ENCODE measurements around the gene VPS13D. TPM values are rescaled to one million over a fixed set of nuclear protein-coding genes. Genes with fewer than 3 reads are reported as not detected.

The VPS13D gene
- total RNA-seq, 1 experiment from 2014 or later = 33.1 TPM

DNA sequence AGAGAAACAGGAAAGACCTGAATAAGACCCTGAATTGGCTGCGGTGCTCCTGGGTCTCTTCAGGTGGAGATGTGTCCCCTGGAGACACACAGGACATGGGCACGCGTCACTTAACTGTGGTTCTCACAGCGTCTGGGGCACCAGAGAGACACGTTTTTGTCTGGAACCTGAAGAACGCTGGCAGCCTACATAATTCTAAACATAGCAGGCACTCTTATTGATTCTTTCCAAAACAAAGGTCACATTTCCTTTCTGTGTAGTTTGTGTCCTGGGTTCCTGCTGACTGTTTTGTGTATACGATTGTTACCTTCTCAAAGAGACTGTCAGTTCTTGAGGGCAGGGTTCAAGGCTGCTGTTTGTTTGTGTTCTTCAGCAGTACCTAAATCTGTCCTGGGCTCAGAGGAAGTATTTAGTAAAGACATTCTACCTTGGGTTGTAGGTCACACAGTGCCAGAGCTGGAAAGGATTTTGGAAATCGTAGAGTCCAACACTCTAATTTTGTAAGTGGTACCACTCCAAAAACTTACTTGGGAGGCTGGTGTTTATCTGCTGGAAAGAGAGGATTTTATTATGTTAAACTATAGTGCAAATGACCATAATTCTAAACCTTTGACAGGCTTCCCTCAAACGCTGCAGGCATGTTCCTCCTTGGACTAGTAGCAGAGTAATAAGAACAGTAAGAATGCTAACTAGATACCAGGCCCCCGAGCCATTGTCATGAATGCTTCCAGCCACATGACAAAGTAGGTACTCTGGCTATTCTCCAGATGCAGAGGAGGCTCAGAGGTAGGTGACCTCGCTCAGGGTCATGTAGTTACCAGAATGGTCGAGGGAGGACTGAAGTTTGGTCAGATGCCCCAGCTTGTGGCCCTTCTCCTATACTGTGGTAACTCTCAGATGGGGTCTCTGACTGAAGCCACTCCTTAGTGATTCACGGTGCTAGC lies 223.8 kb downstream of the VPS13D start:
- BruUV-seq (replicated peaks) = no TSS peak
- TF ChIP-seq CTCF (IDR thresholded peaks at IDR 0.05) = no peak
- TF ChIP-seq SIN3A (IDR thresholded peaks at IDR 0.05; ENCODE audit: borderline replicate concordance, insufficient read depth, low read depth, low read length) = no peak
- no peak for TF ChIP-seq POLR2AphosphoS5 (IDR thresholded peaks at IDR 0.05; ENCODE audit: low read depth, low read length)
- no peak for TF ChIP-seq TCF7L2 (IDR thresholded peaks at IDR 0.05; ENCODE audit: low read depth, low read length)
- no peak for TF ChIP-seq REST (IDR thresholded peaks at IDR 0.05; ENCODE audit: insufficient read depth in 1 of 2, low read depth in 2 of 2, low read length in 1 of 2)
- intact Hi-C loops (cut with micrococcal nuclease; ENCODE audit: unreplicated experiment) (no loop called here), in situ Hi-C loops (cut with HindIII; ENCODE audit: low pct_unique_long_range_greater_than_20kb, low sequenced_read_pairs) (no loop called here)
- ChIA-PET POLR2A (interaction anchor here (0.6 kb wide), 1 partner anchor 68 kb away, joined by 3 read pairs; no protein-coding TSS in a partner anchor), CTCF (no interaction called here)
- H3K9me3 ChIP-seq (ENCODE audit: control insufficient read depth, insufficient read depth, low read depth, low read length) = no peaks in the 10 kb centered on the region
- no peaks in the 10 kb centered on the region for H3K27me3 ChIP-seq (ENCODE audit: control insufficient read depth, insufficient read depth, low read length)
- H3K4me1 ChIP-seq (ENCODE audit: control insufficient read depth, insufficient read depth, low read length) = peaks cover 38% of the 10 kb centered on the region
- no peak overlapping the region for H3K4me3 ChIP-seq (ENCODE audit: low read depth in 2 of 2, low read length in 2 of 2)
- H3K27ac ChIP-seq (ENCODE audit: low read length) = peak overlapping the region; percentile 84
- ATAC-seq (no peak; the same call in none of the 2 replicates), DNase-seq (ENCODE audit: low read depth, low spot score) (no peak)
- no peaks in the 10 kb centered on the region for H3K36me3 ChIP-seq (ENCODE audit: control insufficient read depth, insufficient read depth, low read length)

DNA sequence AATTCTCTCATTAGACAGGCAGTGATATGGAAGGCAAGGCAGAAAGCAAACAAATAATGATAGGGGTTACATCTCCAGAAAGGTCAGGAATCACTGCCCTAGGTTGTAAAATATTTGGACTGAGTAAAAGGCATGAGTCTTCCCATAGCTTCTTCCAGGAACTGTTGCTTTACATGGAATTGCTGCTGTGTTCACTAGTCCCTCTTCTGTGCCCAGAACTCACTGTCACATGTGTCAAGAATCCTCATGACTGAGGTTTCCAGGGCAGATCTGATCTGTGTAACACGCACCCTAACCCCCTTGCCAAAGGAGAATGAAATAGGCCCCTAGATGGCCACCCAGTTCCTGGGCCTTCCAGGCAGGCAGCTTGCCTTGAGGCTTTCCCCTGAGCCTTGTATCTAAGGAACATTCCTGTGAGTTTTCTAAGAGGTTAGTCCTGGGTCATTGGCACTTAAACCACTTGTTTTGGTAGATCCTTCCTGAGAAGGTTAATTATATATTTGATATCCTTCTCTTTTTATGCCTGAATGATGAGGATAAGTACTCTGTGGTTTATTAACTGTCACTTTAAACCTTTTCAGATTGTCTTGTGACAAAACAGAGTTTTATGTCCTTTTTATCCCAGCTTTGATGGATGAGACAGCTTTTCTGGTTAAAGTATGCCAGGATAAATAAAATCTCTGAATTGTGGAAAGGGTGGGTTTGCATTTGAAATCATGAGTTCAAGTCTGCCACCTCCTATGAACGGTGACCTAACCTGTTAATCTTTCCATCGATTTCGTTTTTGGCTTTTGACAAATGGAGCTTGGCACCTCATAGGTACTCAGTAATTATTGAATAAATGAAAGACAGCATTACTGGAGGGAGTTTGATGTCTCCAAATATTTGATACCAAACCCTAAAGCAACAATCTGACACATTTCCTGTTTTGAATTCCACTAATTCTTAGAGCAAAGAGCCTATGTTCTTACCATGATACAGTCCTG lies 224.9 kb downstream of the VPS13D start:
- peaks cover 38% of the 10 kb centered on the region for H3K4me1 ChIP-seq (ENCODE audit: control insufficient read depth, insufficient read depth, low read length)

More for the DNA sequence above, 224.9 kb downstream of the VPS13D start:
- in situ Hi-C loops (cut with HindIII; ENCODE audit: low pct_unique_long_range_greater_than_20kb, low sequenced_read_pairs) = no loop called here
- Histone ChIP-seq H3K4me3 (ENCODE audit: low read depth in 2 of 2, low read length in 2 of 2) (no peak overlapping the region), H3K27me3 (ENCODE audit: control insufficient read depth, insufficient read depth, low read length) (no peaks in the 10 kb centered on the region), H3K9me3 (ENCODE audit: control insufficient read depth, insufficient read depth, low read depth, low read length) (no peaks in the 10 kb centered on the region), H3K27ac (ENCODE audit: low read length) (peak overlapping the region; percentile 84), H3K36me3 (ENCODE audit: control insufficient read depth, insufficient read depth, low read length) (no peaks in the 10 kb centered on the region)
- ATAC-seq (peak; percentile 66), DNase-seq (ENCODE audit: low read depth, low spot score) (no peak)
- POLR2A ChIA-PET = no interaction called here
- intact Hi-C loops (cut with micrococcal nuclease; ENCODE audit: unreplicated experiment) = no loop called here
- BruUV-seq (replicated peaks) = no TSS peak
- CTCF ChIA-PET = no interaction called here
- TF ChIP-seq CTCF (IDR thresholded peaks at IDR 0.05) (no peak), TCF7L2 (IDR thresholded peaks at IDR 0.05; ENCODE audit: low read depth, low read length) (peak; percentile 23; the same call in 1 of the 2 replicates), REST (IDR thresholded peaks at IDR 0.05; ENCODE audit: insufficient read depth in 1 of 2, low read depth in 2 of 2, low read length in 1 of 2) (no peak)

Data from Panc1 (cell line).